Breast epithelium (tissue), 3 donors: ENCODE data around the gene FAF1.

Source experiments
- POLR2A ChIP-seq: fragments of 450-650 bp; IDR thresholded peaks from one replicate; pipeline ENCODE4 v1.6.1; 2016; ENCODE audit warnings: antibody characterized with exemption, mild to moderate bottlenecking, moderate library complexity
- TF ChIP-seq, protein P1 (sequence below), 3 donors: fragments of 450-650 bp; IDR thresholded peaks; one replicate each; pipeline ENCODE4 v1.5.1; 2016 to 2017; ENCODE audit warnings: antibody characterized with exemption in 3 of 3, mild to moderate bottlenecking in 3 of 3, moderate library complexity in 3 of 3

- TF ChIP-seq, protein P1, sequence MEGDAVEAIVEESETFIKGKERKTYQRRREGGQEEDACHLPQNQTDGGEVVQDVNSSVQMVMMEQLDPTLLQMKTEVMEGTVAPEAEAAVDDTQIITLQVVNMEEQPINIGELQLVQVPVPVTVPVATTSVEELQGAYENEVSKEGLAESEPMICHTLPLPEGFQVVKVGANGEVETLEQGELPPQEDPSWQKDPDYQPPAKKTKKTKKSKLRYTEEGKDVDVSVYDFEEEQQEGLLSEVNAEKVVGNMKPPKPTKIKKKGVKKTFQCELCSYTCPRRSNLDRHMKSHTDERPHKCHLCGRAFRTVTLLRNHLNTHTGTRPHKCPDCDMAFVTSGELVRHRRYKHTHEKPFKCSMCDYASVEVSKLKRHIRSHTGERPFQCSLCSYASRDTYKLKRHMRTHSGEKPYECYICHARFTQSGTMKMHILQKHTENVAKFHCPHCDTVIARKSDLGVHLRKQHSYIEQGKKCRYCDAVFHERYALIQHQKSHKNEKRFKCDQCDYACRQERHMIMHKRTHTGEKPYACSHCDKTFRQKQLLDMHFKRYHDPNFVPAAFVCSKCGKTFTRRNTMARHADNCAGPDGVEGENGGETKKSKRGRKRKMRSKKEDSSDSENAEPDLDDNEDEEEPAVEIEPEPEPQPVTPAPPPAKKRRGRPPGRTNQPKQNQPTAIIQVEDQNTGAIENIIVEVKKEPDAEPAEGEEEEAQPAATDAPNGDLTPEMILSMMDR (IDR thresholded peaks at IDR 0.05): no peak
- no peak for TF ChIP-seq POLR2A
Measured at GRCh38 chr1:50793521-50793920, 166.5 kb downstream of the FAF1 start.
